ENCODE data around the gene DNAH11.

The DNAH11 gene

GRCh38 chr7:21617513-21617912 lies 74.7 kb downstream of the DNAH11 start:
- Histone ChIP-seq H3K27ac (no peak overlapping the region), H3K4me3 (no peak overlapping the region)
- TF ChIP-seq CTCF (IDR thresholded peaks at IDR 0.05) = no peak
- no peak for DNase-seq (ENCODE audit: low spot score)

GRCh38 chr7:21617916-21618390 lies 75.1 kb downstream of the DNAH11 start:
- Histone ChIP-seq H3K27ac (no peak overlapping the region), H3K4me3 (no peak overlapping the region)
- no peak for DNase-seq (ENCODE audit: low spot score)
- no peak for TF ChIP-seq CTCF (IDR thresholded peaks at IDR 0.05)

- no peak for TF ChIP-seq CTCF (IDR thresholded peaks at IDR 0.05)
- Histone ChIP-seq H3K4me3 (no peak overlapping the region), H3K27ac (no peak overlapping the region)
- no peak for DNase-seq (ENCODE audit: low spot score)
Observed at GRCh38 chr7:21618706-21619105, 75.9 kb downstream of the DNAH11 start.

- H3K4me3 ChIP-seq = no peak overlapping the region
- DNase-seq (ENCODE audit: low spot score) = no peak
- TF ChIP-seq CTCF (IDR thresholded peaks at IDR 0.05) = no peak
- H3K27ac ChIP-seq = no peak overlapping the region
Observed at GRCh38 chr7:21620054-21620453, 77.2 kb downstream of the DNAH11 start.

- H3K27ac ChIP-seq = no peak overlapping the region
- no peak for DNase-seq (ENCODE audit: low spot score)
- TF ChIP-seq CTCF (IDR thresholded peaks at IDR 0.05) = no peak
- H3K4me3 ChIP-seq = no peak overlapping the region
Observed at GRCh38 chr7:21624320-21624719, 81.5 kb downstream of the DNAH11 start.

GRCh38 chr7:21636694-21637093 lies 93.9 kb downstream of the DNAH11 start:
- TF ChIP-seq CTCF (IDR thresholded peaks at IDR 0.05) = no peak
- no peak overlapping the region for H3K27ac ChIP-seq
- no peak for DNase-seq (ENCODE audit: low spot score)
- no peak overlapping the region for H3K4me3 ChIP-seq

- Histone ChIP-seq H3K27ac (no peak overlapping the region), H3K4me3 (no peak overlapping the region)
- no peak for TF ChIP-seq CTCF (IDR thresholded peaks at IDR 0.05)
- DNase-seq (ENCODE audit: low spot score) = no peak
Observed at GRCh38 chr7:21639206-21639868, 96.5 kb downstream of the DNAH11 start.
